Measurements from ENCODE around the gene TSPAN9.

The TSPAN9 gene

DNA sequence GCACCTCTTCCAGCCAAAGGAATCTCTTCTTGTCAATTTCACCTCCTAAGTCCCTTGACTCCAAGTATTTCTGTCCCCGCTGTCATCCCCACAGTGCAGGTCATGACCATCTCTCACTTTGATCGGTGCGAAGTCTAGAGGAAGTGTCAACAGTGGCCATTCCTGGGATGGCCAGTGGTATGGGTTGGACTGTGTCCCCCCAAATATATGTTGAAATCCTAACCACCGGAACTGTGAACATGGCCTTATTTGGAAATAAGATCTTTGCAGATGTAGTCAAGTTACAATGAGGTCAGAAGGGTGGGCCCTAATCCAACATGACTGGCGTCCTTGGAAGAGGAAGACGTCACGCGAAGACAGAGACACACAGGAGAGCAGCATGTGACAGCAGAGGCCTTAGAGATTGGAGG, 257.9 kb downstream of the TSPAN9 start:
- DNase-seq (ENCODE audit: low read depth in 2 of 2) = no peak

Measured in stimulated activated CD4-positive, alpha-beta T cell treated with anti-CD3 and anti-CD28 coated beads, Interleukin-1b, Interleukin-23, amount 100 ng/mL, for 4 hours (primary cell).